Suprapubic skin (tissue), 4 donors: ENCODE measurements around the gene GABRB1. TPM values are rescaled to one million over a fixed set of nuclear protein-coding genes. Genes with fewer than 3 reads are reported as not detected.

Experiments
- DNase-seq, 2 donors: peaks; one replicate each; pipeline ENCODE4 v3.0.0-alpha.2; 2019; ENCODE audit warnings: low spot score in 2 of 2
- H3K27ac ChIP-seq: fragments of 200-600 bp; sonication (generic); one replicate; pipeline ENCODE4 v1.5.1; 2019
- H3K27me3 ChIP-seq: fragments of 200-600 bp; sonication (generic); one replicate; pipeline ENCODE4 v1.5.1; 2019
- H3K36me3 ChIP-seq: fragments of 200-600 bp; sonication (generic); one replicate; pipeline ENCODE4 v1.5.1; 2019
- H3K4me1 ChIP-seq: fragments of 200-600 bp; sonication (generic); one replicate; pipeline ENCODE4 v1.5.1; 2019
- H3K4me3 ChIP-seq: fragments of 200-600 bp; sonication (generic); one replicate; pipeline ENCODE4 v1.5.1; 2019; ENCODE audit warnings: mild to moderate bottlenecking
- H3K9me3 ChIP-seq: fragments of 200-600 bp; sonication (generic); one replicate; pipeline ENCODE4 v1.5.1; 2019
- CTCF ChIP-seq, 2 donors: fragments of 200-600 bp in 1 of 2; fragments of 450-650 bp in 1 of 2; sonication (generic) in 1 of 2; IDR thresholded peaks; one replicate each; pipeline ENCODE4 v1.5.1; 2016 to 2019; ENCODE audit warnings: antibody characterized with exemption in 2 of 2, mild to moderate bottlenecking in 1 of 2, moderate library complexity in 1 of 2
- EP300 ChIP-seq: sonication (generic); formaldehyde crosslinking; IDR thresholded peaks from one replicate; pipeline ENCODE4 v1.6.1; 2017; ENCODE audit warnings: antibody characterized with exemption
- POLR2A ChIP-seq, 2 donors: fragments of 450-650 bp; IDR thresholded peaks; one replicate each; pipeline ENCODE4 v1.6.1; 2017; ENCODE audit warnings: antibody characterized with exemption in 2 of 2, mild to moderate bottlenecking in 2 of 2, moderate library complexity in 2 of 2
- POLR2AphosphoS5 ChIP-seq, 3 donors: sonication (generic); formaldehyde crosslinking; IDR thresholded peaks; one replicate each; pipeline ENCODE4 v1.6.1; 2017; ENCODE audit warnings: antibody characterized with exemption in 3 of 3
- WGBS: methylation state at CpG from one replicate; pipeline ENCODE4 v1.1.5; 2018; 5-methylcytosine and 5-hydroxymethylcytosine counted together
- total RNA-seq, 4 donors: library from RNA; depleted of rRNA; stranded (reverse); fragments of >200 nt; gene quantifications; one replicate each; pipeline ENCODE4 v1.1.0, GENCODE V29; 2016

Gene GABRB1
- total RNA-seq, 4 donors from 2014 or later, result not detected

- H3K4me1 ChIP-seq, result no peaks in the 10 kb centered on the region
- H3K27me3 ChIP-seq, result no peaks in the 10 kb centered on the region
- H3K4me3 ChIP-seq, result no peak overlapping the region
- no peak overlapping the region for H3K27ac ChIP-seq
- H3K36me3 ChIP-seq, result no peaks in the 10 kb centered on the region
- WGBS, result 53% methylated on average over 2 of the region's 2 CpGs
- no peak for DNase-seq
- H3K9me3 ChIP-seq, result no peaks in the 10 kb centered on the region
- TF ChIP-seq EP300 (no peak), CTCF (IDR thresholded peaks at IDR 0.05) (no peak), POLR2AphosphoS5 (IDR thresholded peaks at IDR 0.05) (no peak), POLR2A (IDR thresholded peaks at IDR 0.05) (no peak)
Measured at GRCh38 chr4:47010912-47011446, 20.4 kb upstream of the GABRB1 start.

GRCh38 chr4:47012676-47013075 lies 18.7 kb upstream of the GABRB1 start:
- no peak for TF ChIP-seq CTCF (IDR thresholded peaks at IDR 0.05)
- no peak for TF ChIP-seq POLR2AphosphoS5 (IDR thresholded peaks at IDR 0.05)
- no peak for TF ChIP-seq EP300
- TF ChIP-seq POLR2A (IDR thresholded peaks at IDR 0.05), result no peak
- Histone ChIP-seq H3K27me3 (no peaks in the 10 kb centered on the region), H3K9me3 (no peaks in the 10 kb centered on the region), H3K27ac (no peak overlapping the region), H3K36me3 (no peaks in the 10 kb centered on the region), H3K4me1 (no peaks in the 10 kb centered on the region), H3K4me3 (no peak overlapping the region)
- DNase-seq, result no peak

GRCh38 chr4:47013373-47013772 lies 18.0 kb upstream of the GABRB1 start:
- DNase-seq, result no peak
- H3K27ac ChIP-seq, result no peak overlapping the region
- H3K36me3 ChIP-seq, result no peaks in the 10 kb centered on the region
- no peaks in the 10 kb centered on the region for H3K9me3 ChIP-seq
- 75% methylated on average over 3 of the region's 3 CpGs for WGBS
- H3K4me1 ChIP-seq, result no peaks in the 10 kb centered on the region
- no peaks in the 10 kb centered on the region for H3K27me3 ChIP-seq
- TF ChIP-seq CTCF (IDR thresholded peaks at IDR 0.05) (no peak), POLR2A (IDR thresholded peaks at IDR 0.05) (no peak), POLR2AphosphoS5 (IDR thresholded peaks at IDR 0.05) (no peak), EP300 (no peak)
- no peak overlapping the region for H3K4me3 ChIP-seq

- no peaks in the 10 kb centered on the region for H3K27me3 ChIP-seq
- no peak for DNase-seq
- no peak overlapping the region for H3K4me3 ChIP-seq
- no peaks in the 10 kb centered on the region for H3K9me3 ChIP-seq
- no peaks in the 10 kb centered on the region for H3K36me3 ChIP-seq
- no peak for TF ChIP-seq POLR2A (IDR thresholded peaks at IDR 0.05)
- no peak for TF ChIP-seq POLR2AphosphoS5 (IDR thresholded peaks at IDR 0.05)
- no peak for TF ChIP-seq CTCF (IDR thresholded peaks at IDR 0.05)
- TF ChIP-seq EP300, result no peak
- no peak overlapping the region for H3K27ac ChIP-seq
- H3K4me1 ChIP-seq, result no peaks in the 10 kb centered on the region
- 72% methylated on average over 4 of the region's 4 CpGs for WGBS
Measured at GRCh38 chr4:47017081-47017480, 14.3 kb upstream of the GABRB1 start.

- no peaks in the 10 kb centered on the region for H3K27me3 ChIP-seq
- DNase-seq, result no peak
- WGBS, result 86% methylated on average over 1 of the region's 1 CpG
- no peak overlapping the region for H3K27ac ChIP-seq
- no peak overlapping the region for H3K4me3 ChIP-seq
- no peaks in the 10 kb centered on the region for H3K4me1 ChIP-seq
- TF ChIP-seq POLR2AphosphoS5 (IDR thresholded peaks at IDR 0.05) (no peak), POLR2A (IDR thresholded peaks at IDR 0.05) (no peak), CTCF (IDR thresholded peaks at IDR 0.05) (no peak), EP300 (no peak)
- H3K36me3 ChIP-seq, result no peaks in the 10 kb centered on the region
- no peaks in the 10 kb centered on the region for H3K9me3 ChIP-seq
Measured at GRCh38 chr4:47017494-47017893, 13.9 kb upstream of the GABRB1 start.
